Testis (tissue), 2 donors: ENCODE measurements around the gene KTI12.
"Not testable (repeated sequence)": the region's sequence is repeated elsewhere in the genome, so short reads cannot be mapped to it uniquely, and the experiment has no call there.

Source experiments
- CTCF ChIP-seq, 3 experiments: fragments of 450-650 bp in 2 of 3; fragments of 200-600 bp in 1 of 3; sonication (generic) in 1 of 3; IDR thresholded peaks; one replicate each; pipeline ENCODE4 v1.5.1; 2016 to 2019; ENCODE audit warnings: antibody characterized with exemption in 3 of 3, mild to moderate bottlenecking in 2 of 3, moderate library complexity in 1 of 3
- POLR2A ChIP-seq: fragments of 450-650 bp; IDR thresholded peaks from one replicate; pipeline ENCODE4 v1.6.1; 2017; ENCODE audit warnings: antibody characterized with exemption, mild to moderate bottlenecking, moderate library complexity

DNA sequence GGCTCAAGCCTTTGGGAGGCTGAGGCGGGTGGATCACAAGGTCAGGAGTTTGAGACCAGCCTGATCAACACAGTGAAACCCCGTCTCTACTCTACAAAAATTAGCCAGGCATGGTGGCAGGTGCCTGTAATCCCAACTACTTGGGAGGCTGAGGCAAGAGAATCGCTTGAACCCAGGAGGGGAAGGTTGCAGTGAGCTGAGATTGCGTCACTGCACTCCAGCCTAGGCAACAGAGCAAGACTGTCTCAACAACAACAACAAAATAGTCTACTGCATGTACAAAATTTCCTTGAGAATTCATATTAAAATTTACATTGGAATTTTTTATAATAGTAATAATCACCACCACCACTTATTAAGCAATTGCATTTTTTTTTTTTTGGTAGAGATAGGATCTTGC is 15.7 kb upstream of the KTI12 start:
- not testable (repeated sequence) for TF ChIP-seq CTCF (IDR thresholded peaks at IDR 0.05); POLR2A
